Measurements from ENCODE around the gene SPART. TPM values are rescaled to one million over a fixed set of nuclear protein-coding genes. Genes with fewer than 3 reads are reported as not detected.
A peak's percentile ranks its signal among the peaks of the same experiment; 100 is the strongest.

SPART gene
- total and polyA plus RNA-seq, 9 of the 15 experiments (the other 6 are each of a cell fraction or from before 2014, with no cell fraction given) = 18.7 to 79.0 (median 41.0) TPM

- TF ChIP-seq MYNN (IDR thresholded peaks at IDR 0.05) (0 out of 2 replicates have a peak, but pooled peaks have one; percentile 35), MYNN (CRISPR knock-in tag; IDR thresholded peaks at IDR 0.05) (no peak), TCF3 (CRISPR knock-in tag; IDR thresholded peaks at IDR 0.05) (no peak; the same call in 1 of the 2 replicates), JUN (IDR thresholded peaks at IDR 0.05; ENCODE audit: borderline replicate concordance, low read depth, low read length) (peak; percentile 40; the same call in 1 of the 2 replicates), JUN (CRISPR knock-in tag; IDR thresholded peaks at IDR 0.05; ENCODE audit: borderline replicate concordance) (peak; percentile 53; the same call in 1 of the 2 replicates), CHCHD3 (CRISPR knock-in tag; IDR thresholded peaks at IDR 0.05) (no peak), ZNF75A (CRISPR knock-in tag; IDR thresholded peaks at IDR 0.05) (no peak), ZNF644 (tag; IDR thresholded peaks at IDR 0.05; ENCODE audit: low read depth) (no peak), POLR2H (tag; IDR thresholded peaks at IDR 0.05; ENCODE audit: low read depth) (no peak), CBX8 (IDR thresholded peaks at IDR 0.05; ENCODE audit: borderline replicate concordance, extremely low read depth, low read depth, low read length, poor library complexity, severe bottlenecking) (no peak), HNRNPL (IDR thresholded peaks at IDR 0.05; ENCODE audit: low read depth, low read length) (peak; percentile 89), MTA2 (IDR thresholded peaks at IDR 0.05; ENCODE audit: low read depth) (no peak), WHSC1 (IDR thresholded peaks at IDR 0.05; ENCODE audit: low read length) (no peak), NR1H2 (CRISPR knock-in tag; IDR thresholded peaks at IDR 0.05) (no peak), NFXL1 (CRISPR knock-in tag; IDR thresholded peaks at IDR 0.05) (no peak), KAT7 (CRISPR knock-in tag; IDR thresholded peaks at IDR 0.05; ENCODE audit: borderline replicate concordance) (0 out of 2 replicates have a peak, but pooled peaks have one; percentile 57), ZZZ3 (IDR thresholded peaks at IDR 0.05) (no peak), SRSF7 (optimal IDR thresholded peaks at IDR 0.05; ENCODE audit: low read depth, low read length) (no peak), ZC3H8 (IDR thresholded peaks at IDR 0.05) (no peak), ZNF263 (CRISPR knock-in tag; IDR thresholded peaks at IDR 0.05; ENCODE audit: borderline replicate concordance) (no peak), ZNF24 (IDR thresholded peaks at IDR 0.05) (no peak)
These were observed 48.5 kb downstream of the SPART start, which contains the start of gene CCDC169 (continued) for GRCh38 chr13:36297366-36298338.

Data from K562 (cell line).